RWPE1 (cell line): ENCODE data around the gene HCAR3.
"Not testable (repeated sequence)": the region's sequence is repeated elsewhere in the genome, so short reads cannot be mapped to it uniquely, and the experiment has no call there.

Experiments used
- CTCF ChIA-PET: fragments of 350-600 bp; sonication (Branson Sonifier 250); formaldehyde crosslinking; extraction: SDS; loops from one replicate; lab custom pipeline; 2021; lab: Yijun Ruan, JAX
- POLR2A ChIA-PET: fragments of 400-600 bp; formaldehyde crosslinking; extraction: SDS; loops from one replicate; lab custom pipeline; 2020; ENCODE audit warnings: antibody characterized with exemption; ENCODE audit not compliant: low non-redundant PET; lab: Yijun Ruan, JAX
- DNase-seq: peaks from one replicate; pipeline ENCODE4 v3.0.0; 2012; ENCODE audit warnings: low spot score
- H3K27ac ChIP-seq: fragments of 450-650 bp; 2 replicates; pipeline ENCODE4 v1.5.1; 2017
- CTCF ChIP-seq: fragments of 450-650 bp; conservative IDR thresholded peaks from 2 replicates; pipeline ENCODE4 v1.5.1; 2017; ENCODE audit warnings: low read depth, mild to moderate bottlenecking

HCAR3 gene

GRCh38 chr12:122691566-122691965 lies 25.0 kb downstream of the HCAR3 start:
- no peak overlapping the region for H3K27ac ChIP-seq
- no peak for TF ChIP-seq CTCF
- ChIA-PET POLR2A (no interaction called here), CTCF (no interaction called here)
- no peak for DNase-seq

- no peak for TF ChIP-seq CTCF
- H3K27ac ChIP-seq, result no peak overlapping the region
- DNase-seq, result no peak
- ChIA-PET POLR2A (no interaction called here), CTCF (interaction anchor here (0.6 kb wide), 1 partner anchor 232 kb away, joined by 3 read pairs; no protein-coding TSS in a partner anchor)
Observed at GRCh38 chr12:122688291-122688690, 28.3 kb downstream of the HCAR3 start.

- ChIA-PET POLR2A (no interaction called here), CTCF (no interaction called here)
- DNase-seq, result no peak
- no peak for TF ChIP-seq CTCF
- peak overlapping the region; percentile 19; the same call in 1 of the 2 replicates for H3K27ac ChIP-seq
Observed at GRCh38 chr12:122687086-122687485, 29.5 kb downstream of the HCAR3 start.

- DNase-seq, result no peak
- H3K27ac ChIP-seq, result peak overlapping the region; percentile 19; the same call in 1 of the 2 replicates
- POLR2A ChIA-PET, result no interaction called here
- CTCF ChIA-PET, result interaction anchor here (0.6 kb wide), 1 partner anchor 22 kb away, joined by 3 read pairs; no protein-coding TSS in a partner anchor
- TF ChIP-seq CTCF, result no peak
Observed at GRCh38 chr12:122686538-122686937, 30.1 kb downstream of the HCAR3 start.

- H3K27ac ChIP-seq, result no peak overlapping the region
- no peak for DNase-seq
- ChIA-PET POLR2A (no interaction called here), CTCF (interaction anchor here (0.6 to 0.7 kb wide), 2 partner anchors 46 to 51 kb away, joined by 3 read pairs; no protein-coding TSS in a partner anchor)
- TF ChIP-seq CTCF, result no peak
Observed at GRCh38 chr12:122684297-122684813, 32.3 kb downstream of the HCAR3 start.

GRCh38 chr12:122681814-122682213 lies 34.8 kb downstream of the HCAR3 start:
- ChIA-PET POLR2A (interaction anchor here (0.6 kb wide), 1 partner anchor 542 kb away, joined by 3 read pairs; no protein-coding TSS in a partner anchor), CTCF (no interaction called here)
- no peak overlapping the region for H3K27ac ChIP-seq
- DNase-seq, result no peak
- no peak for TF ChIP-seq CTCF

- H3K27ac ChIP-seq, POLR2A ChIA-PET, CTCF ChIA-PET, DNase-seq: not testable (repeated sequence)
Observed at GRCh38 chr12:122680989-122681388, 35.6 kb downstream of the HCAR3 start.

- H3K27ac ChIP-seq, POLR2A ChIA-PET, CTCF ChIA-PET, DNase-seq: not testable (repeated sequence)
Observed at GRCh38 chr12:122676781-122677180, 39.8 kb downstream of the HCAR3 start.

- POLR2A ChIA-PET, H3K27ac ChIP-seq, DNase-seq: not testable (repeated sequence)
- CTCF ChIA-PET, result interaction anchor here (0.5 kb wide), 1 partner anchor 541 kb away, joined by 3 read pairs; no protein-coding TSS in a partner anchor
Observed at GRCh38 chr12:122676015-122676414, 40.6 kb downstream of the HCAR3 start.
